UCSD-AML1 (cell line): Measurements from ENCODE around the gene GAB1.

Experiments used
- DNase-seq: peaks from one replicate; lab custom pipeline; 2025; ENCODE audit not compliant: unreplicated experiment; lab: John Stamatoyannopoulos, UW

Gene GAB1

GRCh38 chr4:143407888-143408287 lies 71.2 kb downstream of the GAB1 start:
- DNase-seq, result no peak

- no peak for DNase-seq
These were observed 73.3 kb downstream of the GAB1 start for GRCh38 chr4:143410015-143410414.

- DNase-seq, result no peak
These were observed 75.1 kb downstream of the GAB1 start for GRCh38 chr4:143411527-143412419.

- DNase-seq, result no peak
These were observed 75.7 kb downstream of the GAB1 start for GRCh38 chr4:143412420-143412758.

- DNase-seq, result peak; percentile 19
These were observed 81.2 kb downstream of the GAB1 start for GRCh38 chr4:143417679-143418403.

GRCh38 chr4:143420227-143420626 lies 83.6 kb downstream of the GAB1 start:
- no peak for DNase-seq

- DNase-seq, result no peak
These were observed 84.9 kb downstream of the GAB1 start for GRCh38 chr4:143421609-143422008.

DNA sequence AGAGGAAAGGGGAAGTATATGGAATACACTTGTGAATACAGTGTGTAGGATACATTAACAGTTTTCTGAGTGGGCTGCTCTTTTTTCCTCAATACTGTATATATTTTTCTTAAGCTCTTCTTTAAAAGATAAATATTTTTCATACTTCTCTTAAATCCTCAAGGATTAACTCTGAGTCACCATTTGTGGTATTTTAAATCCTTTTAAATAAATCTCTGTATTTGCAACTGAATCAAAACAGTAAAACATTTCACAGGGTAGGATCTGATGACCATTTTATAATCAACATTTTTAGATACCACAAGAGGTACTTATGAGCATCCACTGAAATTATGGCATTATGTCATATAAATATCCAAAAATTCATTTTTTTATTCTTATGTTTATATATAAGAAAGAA lies 87.6 kb downstream of the GAB1 start:
- no peak for DNase-seq

DNA sequence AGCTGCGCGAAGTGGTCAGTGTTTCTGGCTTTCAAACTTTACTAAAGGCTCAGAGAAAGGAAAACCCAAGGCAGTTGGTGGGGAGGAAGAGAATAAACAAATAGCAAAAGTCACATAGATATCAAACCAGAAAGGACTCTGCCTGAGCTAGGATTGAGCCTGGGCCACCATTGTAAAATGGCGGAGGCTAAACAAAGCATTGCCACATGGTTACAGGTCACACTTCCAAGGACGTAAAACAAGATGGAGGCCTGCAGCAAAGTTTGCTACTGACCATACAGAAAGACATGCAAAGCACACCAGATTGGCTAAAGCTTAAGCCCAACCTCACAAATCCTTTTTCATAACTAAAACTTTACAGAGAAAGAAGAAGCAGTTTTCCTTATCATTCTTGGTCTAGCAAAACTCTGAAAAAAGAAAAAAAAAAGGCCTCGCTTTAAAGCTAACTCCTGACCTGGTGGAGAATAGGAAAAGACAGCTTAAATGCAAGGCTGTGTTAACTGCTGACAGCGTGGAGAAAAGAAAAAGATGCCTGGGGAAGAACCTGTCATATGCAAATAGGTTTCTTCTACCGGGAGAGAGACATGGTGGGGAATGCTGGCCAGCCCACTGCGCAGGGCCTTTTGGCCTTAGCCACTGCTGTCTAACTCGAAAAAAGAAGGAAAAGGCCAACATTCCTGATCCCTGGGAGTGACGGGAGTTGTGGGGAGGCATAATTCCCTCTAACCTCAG lies 95.0 kb downstream of the GAB1 start:
- DNase-seq, result no peak

- DNase-seq, result no peak
These were observed 95.5 kb downstream of the GAB1 start for GRCh38 chr4:143432258-143432591.

- DNase-seq, result no peak
These were observed 96.6 kb downstream of the GAB1 start for GRCh38 chr4:143433231-143433630.

GRCh38 chr4:143435955-143436354 lies 99.3 kb downstream of the GAB1 start:
- no peak for DNase-seq

- no peak for DNase-seq
These were observed 100.8 kb downstream of the GAB1 start for GRCh38 chr4:143437476-143437875.

DNA sequence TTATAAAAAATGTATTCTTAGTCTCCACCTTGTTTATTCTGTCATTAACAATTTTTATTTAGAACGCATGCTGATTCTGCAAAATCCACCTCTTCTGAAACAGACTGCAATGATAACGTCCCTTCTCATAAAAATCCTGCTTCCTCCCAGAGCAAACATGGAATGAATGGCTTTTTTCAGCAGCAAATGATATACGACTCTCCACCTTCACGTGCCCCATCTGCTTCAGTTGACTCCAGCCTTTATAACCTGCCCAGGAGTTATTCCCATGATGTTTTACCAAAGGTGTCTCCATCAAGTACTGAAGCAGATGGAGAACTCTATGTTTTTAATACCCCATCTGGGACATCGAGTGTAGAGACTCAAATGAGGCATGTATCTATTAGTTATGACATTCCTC lies 101.3 kb downstream of the GAB1 start:
- DNase-seq, result no peak

DNA sequence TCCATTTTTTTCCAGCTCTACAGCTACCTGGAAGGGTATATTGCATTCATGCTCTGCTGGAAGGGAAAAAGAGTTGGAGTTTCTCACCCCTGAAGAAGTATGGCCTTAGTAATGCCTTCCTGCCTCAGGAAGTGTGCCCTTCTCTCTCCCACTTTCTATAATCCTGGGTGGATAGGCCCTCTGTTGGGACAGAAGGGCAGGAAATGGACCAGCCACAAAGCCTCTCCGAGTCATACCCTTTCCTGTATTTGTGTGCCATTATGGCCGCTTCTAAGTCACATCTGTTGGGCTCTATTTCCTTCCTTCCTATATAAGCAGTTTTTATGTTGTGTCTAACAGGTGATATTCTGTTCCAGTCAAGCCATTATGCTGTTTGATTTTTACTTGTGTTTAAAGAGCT lies 102.0 kb downstream of the GAB1 start:
- DNase-seq, result peak; percentile 43

- no peak for DNase-seq
These were observed 104.4 kb downstream of the GAB1 start for GRCh38 chr4:143441109-143441508.

DNA sequence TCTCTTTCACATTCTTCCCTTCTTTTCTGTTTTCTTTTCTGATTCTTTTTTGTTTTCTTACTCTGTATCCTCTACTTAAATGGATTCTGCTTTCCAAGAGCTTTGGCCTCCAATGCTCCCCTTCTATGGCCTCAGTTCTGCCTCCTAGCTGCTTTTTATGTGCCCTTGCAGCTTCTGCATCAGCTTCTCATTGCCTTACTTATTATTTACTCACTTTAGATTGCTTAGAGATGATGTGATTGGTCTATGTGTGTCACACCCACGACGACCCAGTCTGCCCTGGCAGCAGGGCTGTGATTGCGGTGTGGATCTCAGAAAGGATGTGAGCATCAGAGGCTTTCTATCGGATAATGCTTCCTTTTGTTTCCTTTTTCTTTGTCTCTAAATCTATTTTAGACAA lies 105.0 kb downstream of the GAB1 start:
- DNase-seq, result no peak

GRCh38 chr4:143443728-143444127 lies 107.1 kb downstream of the GAB1 start:
- no peak for DNase-seq

DNA sequence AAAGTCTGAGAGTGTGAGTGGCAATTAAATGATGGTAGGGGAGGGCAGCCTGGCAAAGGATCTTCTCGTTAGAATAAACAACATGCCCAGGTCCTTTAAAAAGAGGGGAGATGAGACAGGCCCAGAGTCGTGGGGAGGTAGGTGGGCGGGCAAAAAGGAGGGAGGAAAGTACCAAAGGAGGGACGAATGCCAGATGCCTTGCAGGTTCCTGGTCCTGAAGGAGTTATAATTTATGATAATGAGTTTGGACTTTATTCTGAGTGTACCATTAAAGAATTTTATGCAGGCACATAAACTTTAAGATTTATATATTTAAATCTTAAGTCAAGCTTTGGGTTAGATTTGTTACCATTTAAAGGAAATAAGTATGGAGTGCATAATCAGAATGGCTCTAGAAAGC lies 114.5 kb downstream of the GAB1 start:
- DNase-seq, result no peak

- no peak for DNase-seq
These were observed 118.5 kb downstream of the GAB1 start for GRCh38 chr4:143455211-143455610.

DNA sequence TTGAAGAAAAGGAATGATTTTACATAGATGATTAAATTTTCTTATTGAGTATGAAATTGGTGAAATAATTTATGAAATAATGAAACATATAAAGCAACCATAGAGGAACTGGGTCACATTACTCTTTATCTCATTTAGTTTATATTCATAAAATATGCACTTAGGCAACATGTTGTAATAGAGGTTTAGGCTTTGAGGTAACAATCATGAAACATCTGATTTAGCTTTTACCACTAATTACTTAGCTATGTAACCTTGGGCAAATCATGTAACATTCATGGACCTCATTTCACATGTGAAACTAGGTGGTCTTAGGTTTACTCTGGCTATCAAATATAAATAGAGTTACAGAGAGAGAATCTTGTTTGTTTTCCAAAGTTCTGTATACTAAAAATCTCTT lies 122.3 kb downstream of the GAB1 start:
- no peak for DNase-seq
